Natural killer cell (primary cell): ENCODE results near the gene STPG1. TPM values are rescaled to one million over a fixed set of nuclear protein-coding genes. Genes with fewer than 3 reads are reported as not detected.

Experiments used
- ATAC-seq, 3 donors: fragments of 150-1000 bp in 2 of 3; fragments of 200-7000 bp in 1 of 3; cut with Tn5 transposase; 1 replicate in 1 of 3; 2 replicates in 2 of 3; pipeline ENCODE4 v1.10.0; 2021; ENCODE audit warnings: mild to moderate bottlenecking in 2 of 3, moderate library complexity in 2 of 3
- DNase-seq, 2 donors: peaks; one replicate each; pipeline versions ENCODE4 v3.0.0 to v3.0.0-alpha.2; 2013 to 2021; ENCODE audit warnings: mixed read lengths in 1 of 2
- H3K27ac ChIP-seq: one replicate; pipeline ENCODE4 v1.5.1; 2013; ENCODE audit warnings: mild to moderate bottlenecking, low read length
- H3K27me3 ChIP-seq: one replicate; pipeline ENCODE4 v1.6.1; 2013; ENCODE audit warnings: low read length; ENCODE audit not compliant: control insufficient read depth, insufficient read depth
- H3K36me3 ChIP-seq: one replicate; pipeline ENCODE4 v1.6.1; 2013; ENCODE audit warnings: low read length; ENCODE audit not compliant: control insufficient read depth, insufficient read depth
- H3K4me1 ChIP-seq: one replicate; pipeline ENCODE4 v1.6.1; 2013; ENCODE audit warnings: low read length; ENCODE audit not compliant: control insufficient read depth, insufficient read depth
- H3K4me3 ChIP-seq: one replicate; pipeline ENCODE4 v1.5.1; 2013; ENCODE audit warnings: low read length
- H3K9me3 ChIP-seq: one replicate; pipeline ENCODE4 v1.6.1; 2013; ENCODE audit warnings: low read length; ENCODE audit not compliant: control insufficient read depth, insufficient read depth
- H3K27ac Mint-ChIP-seq, 2 donors: one replicate each; pipeline ENCODE4 v1.8.0; 2022; ENCODE audit warnings: mild to moderate bottlenecking in 2 of 2, mixed read lengths in 2 of 2, moderate library complexity in 1 of 2
- H3K27me3 Mint-ChIP-seq, 2 donors: one replicate each; pipeline ENCODE4 v1.8.0; 2022; ENCODE audit warnings: low read depth in 2 of 2, mixed read lengths in 2 of 2
- H3K36me3 Mint-ChIP-seq: one replicate; pipeline ENCODE4 v1.8.0; 2022; ENCODE audit warnings: mixed read lengths
- H3K4me1 Mint-ChIP-seq, 2 donors: one replicate each; pipeline ENCODE4 v1.8.0; 2022; ENCODE audit warnings: mixed read lengths in 2 of 2
- H3K4me3 Mint-ChIP-seq: one replicate; pipeline ENCODE4 v1.8.0; 2022; ENCODE audit warnings: mild to moderate bottlenecking, moderate library complexity, mixed read lengths
- H3K9me3 Mint-ChIP-seq, 2 donors: one replicate each; pipeline ENCODE4 v1.8.0; 2022; ENCODE audit warnings: mixed read lengths in 2 of 2
- WGBS: methylation state at CpG from one replicate; pipeline ENCODE4 v1.1.7; 2013; ENCODE audit warnings: missing lambda C conversion rate; ENCODE audit not compliant: insufficient coverage; 5-methylcytosine and 5-hydroxymethylcytosine counted together
- intact Hi-C: fragments of 100-400 bp; cut with micrococcal nuclease; formaldehyde crosslinking; loops from one replicate; pipeline ENCODE4 v1.14.2; 2022
- total RNA-seq, 4 donors: library from RNA; stranded (reverse); fragments of 120-200 nt in 1 of 4; gene quantifications; one replicate each; pipeline versions ENCODE4 v1.2.3 to v1.2.4, GENCODE V29; 2013 to 2022
- TF ChIP-seq, protein P1 (sequence below): fragments of 200-600 bp; IDR thresholded peaks from one replicate; pipeline ENCODE4 v1.8.0; 2022; ENCODE audit warnings: antibody characterized with exemption

STPG1 gene
- total RNA-seq, 3 donors from 2014 or later (not counting 1 experiment from before 2014, with no cell fraction given), result 0.87 to 1.7 (median 1.1) TPM

DNA sequence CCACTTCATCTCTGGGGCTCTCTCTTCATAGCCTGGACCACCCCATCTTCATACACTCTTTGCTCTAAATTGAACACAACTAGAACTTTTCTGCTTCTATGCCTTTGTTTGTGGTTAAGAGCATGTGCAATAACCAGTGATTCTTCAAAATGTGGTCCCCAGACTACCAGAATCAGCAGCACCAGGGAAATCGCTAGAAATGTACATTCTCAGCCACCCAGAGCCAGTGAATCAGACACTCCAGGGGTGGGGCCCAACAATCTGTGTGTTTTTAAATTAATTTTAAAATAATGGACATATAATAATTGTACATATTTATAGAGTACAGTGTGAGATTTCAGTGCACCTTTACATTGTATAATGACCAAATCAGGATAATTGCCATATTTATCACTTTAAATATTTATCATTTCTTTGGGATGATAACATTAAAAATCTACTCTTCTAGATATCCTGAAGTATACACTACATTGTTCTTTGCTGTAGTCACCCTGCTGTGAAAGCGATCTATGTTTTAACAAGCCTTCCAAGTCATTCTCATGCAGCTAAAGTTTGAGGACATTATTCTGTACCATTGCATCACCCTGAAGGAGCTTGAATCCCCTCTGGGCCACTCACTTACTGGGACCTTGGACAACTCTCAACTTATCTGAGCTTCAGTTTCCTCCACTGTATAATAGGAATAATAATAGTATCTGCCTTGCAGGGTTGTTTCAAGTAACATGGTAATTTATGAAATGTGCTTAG, 83.6 kb downstream of the STPG1 start:
- no peak for ATAC-seq
- no peaks in the 10 kb centered on the region for H3K36me3 Mint-ChIP-seq
- Histone ChIP-seq H3K36me3 (no peaks in the 10 kb centered on the region), H3K4me3 (no peak overlapping the region), H3K4me1 (no peaks in the 10 kb centered on the region), H3K27me3 (peaks cover 2% of the 10 kb centered on the region), H3K27ac (no peak overlapping the region), H3K9me3 (no peaks in the 10 kb centered on the region)
- no peak overlapping the region for H3K27ac Mint-ChIP-seq
- no peak for DNase-seq
- peaks cover 35 to 58% of the 10 kb centered on the region in 2 donors for H3K27me3 Mint-ChIP-seq
- H3K4me3 Mint-ChIP-seq, result no peak overlapping the region
- intact Hi-C loops, result no loop called here
- no peaks in the 10 kb centered on the region for H3K4me1 Mint-ChIP-seq
- TF ChIP-seq, protein P1, sequence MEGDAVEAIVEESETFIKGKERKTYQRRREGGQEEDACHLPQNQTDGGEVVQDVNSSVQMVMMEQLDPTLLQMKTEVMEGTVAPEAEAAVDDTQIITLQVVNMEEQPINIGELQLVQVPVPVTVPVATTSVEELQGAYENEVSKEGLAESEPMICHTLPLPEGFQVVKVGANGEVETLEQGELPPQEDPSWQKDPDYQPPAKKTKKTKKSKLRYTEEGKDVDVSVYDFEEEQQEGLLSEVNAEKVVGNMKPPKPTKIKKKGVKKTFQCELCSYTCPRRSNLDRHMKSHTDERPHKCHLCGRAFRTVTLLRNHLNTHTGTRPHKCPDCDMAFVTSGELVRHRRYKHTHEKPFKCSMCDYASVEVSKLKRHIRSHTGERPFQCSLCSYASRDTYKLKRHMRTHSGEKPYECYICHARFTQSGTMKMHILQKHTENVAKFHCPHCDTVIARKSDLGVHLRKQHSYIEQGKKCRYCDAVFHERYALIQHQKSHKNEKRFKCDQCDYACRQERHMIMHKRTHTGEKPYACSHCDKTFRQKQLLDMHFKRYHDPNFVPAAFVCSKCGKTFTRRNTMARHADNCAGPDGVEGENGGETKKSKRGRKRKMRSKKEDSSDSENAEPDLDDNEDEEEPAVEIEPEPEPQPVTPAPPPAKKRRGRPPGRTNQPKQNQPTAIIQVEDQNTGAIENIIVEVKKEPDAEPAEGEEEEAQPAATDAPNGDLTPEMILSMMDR, result no peak
- H3K9me3 Mint-ChIP-seq, result no peaks in the 10 kb centered on the region
- WGBS, result 94% methylated on average over 2 of the region's 2 CpGs

DNA sequence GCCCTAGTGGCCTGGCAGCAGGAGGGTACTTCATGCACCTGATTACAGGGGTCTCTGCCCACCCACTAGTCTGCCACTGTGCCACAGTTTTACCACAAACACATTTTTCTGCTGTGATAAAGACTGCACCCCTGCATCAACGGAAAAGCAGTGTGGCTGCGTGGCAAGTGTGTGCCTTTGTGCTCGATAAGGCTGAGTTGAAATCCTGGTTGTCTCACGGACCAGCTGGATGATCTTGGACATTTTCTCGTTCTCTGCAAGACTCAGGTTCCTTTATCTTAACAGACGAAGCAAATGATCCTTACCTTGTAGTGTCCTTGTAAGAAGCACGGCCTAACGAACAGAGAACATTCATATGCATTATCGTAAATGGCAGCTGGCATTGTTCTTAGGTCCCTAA, 84.3 kb downstream of the STPG1 start:
- Mint-ChIP-seq H3K9me3 (no peaks in the 10 kb centered on the region), H3K4me1 (no peaks in the 10 kb centered on the region)
- DNase-seq, result no peak

DNA sequence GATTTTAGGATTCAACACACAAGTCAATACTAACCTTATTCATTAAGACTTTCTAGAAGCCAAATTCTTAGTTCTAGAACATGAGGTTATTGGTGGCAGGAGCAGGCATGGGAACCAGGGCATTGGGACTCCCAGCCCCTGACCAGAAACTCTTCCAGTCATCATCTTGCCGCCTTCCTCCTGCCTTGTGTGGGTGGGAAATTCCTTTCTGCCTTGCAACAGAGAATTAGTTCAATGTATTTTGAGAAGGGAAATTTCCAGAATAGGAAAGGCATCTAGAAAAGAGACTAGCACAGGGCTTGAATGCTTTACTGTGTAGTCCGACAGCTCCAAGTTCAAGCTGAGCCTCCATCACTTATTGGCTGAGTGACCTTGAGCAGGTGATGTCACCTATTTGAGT, 85.7 kb downstream of the STPG1 start:
- Mint-ChIP-seq H3K4me1 (no peaks in the 10 kb centered on the region), H3K27me3 (peaks cover 37 to 59% of the 10 kb centered on the region in 2 donors), H3K36me3 (no peaks in the 10 kb centered on the region), H3K9me3 (no peaks in the 10 kb centered on the region), H3K27ac (no peak overlapping the region), H3K4me3 (no peak overlapping the region)
- no peak overlapping the region for H3K4me3 ChIP-seq
- TF ChIP-seq, protein P1, result no peak
- ATAC-seq (no peak), DNase-seq (no peak)
- intact Hi-C loops, result no loop called here
- H3K4me1 ChIP-seq, result no peaks in the 10 kb centered on the region
- peaks cover 4% of the 10 kb centered on the region for H3K27me3 ChIP-seq
- 94% methylated on average over 2 of the region's 2 CpGs for whole genome bisulfite sequencing
- H3K9me3 ChIP-seq, result no peaks in the 10 kb centered on the region
- no peaks in the 10 kb centered on the region for H3K36me3 ChIP-seq
- no peak overlapping the region for H3K27ac ChIP-seq

More for the DNA sequence above, 84.3 kb downstream of the STPG1 start:
- Histone ChIP-seq H3K4me3 (no peak overlapping the region), H3K9me3 (no peaks in the 10 kb centered on the region), H3K36me3 (no peaks in the 10 kb centered on the region), H3K27ac (no peak overlapping the region), H3K4me1 (no peaks in the 10 kb centered on the region), H3K27me3 (peaks cover 2% of the 10 kb centered on the region)
- TF ChIP-seq, protein P1, result no peak
- H3K4me3 Mint-ChIP-seq, result no peak overlapping the region
- 68% methylated on average over 9 of the region's 9 CpGs for WGBS
- intact Hi-C loops, result no loop called here
- no peak overlapping the region for H3K27ac Mint-ChIP-seq
- ATAC-seq, result no peak
- H3K36me3 Mint-ChIP-seq, result no peaks in the 10 kb centered on the region
- H3K27me3 Mint-ChIP-seq, result peaks cover 35 to 59% of the 10 kb centered on the region in 2 donors

DNA sequence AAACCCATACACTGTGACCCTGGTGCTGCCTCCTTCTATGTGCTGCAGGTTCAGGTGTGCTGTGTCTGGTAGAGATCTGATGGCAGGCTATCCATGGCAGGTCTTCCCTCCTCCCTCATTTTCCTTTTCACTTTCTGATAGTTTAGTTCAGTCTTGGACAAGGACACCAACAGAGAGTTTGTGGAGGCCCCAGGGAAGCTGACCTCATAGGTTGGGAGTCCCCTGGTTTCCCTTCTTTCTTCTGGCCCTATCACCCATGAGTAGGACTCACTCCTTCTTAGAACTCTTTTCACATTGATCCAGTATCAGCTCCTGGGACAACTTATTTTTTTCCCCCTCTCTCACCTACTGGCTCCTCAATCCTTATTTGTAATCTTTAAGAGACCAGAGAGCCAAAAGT, 86.1 kb downstream of the STPG1 start:
- Mint-ChIP-seq H3K27ac (no peak overlapping the region), H3K36me3 (no peaks in the 10 kb centered on the region), H3K27me3 (peaks cover 39 to 55% of the 10 kb centered on the region in 2 donors), H3K4me1 (peaks cover 0 to 1% of the 10 kb centered on the region in 2 donors), H3K9me3 (no peaks in the 10 kb centered on the region), H3K4me3 (no peak overlapping the region)
- TF ChIP-seq, protein P1, result no peak
- no peak for DNase-seq
- no peak overlapping the region for H3K4me3 ChIP-seq
- H3K36me3 ChIP-seq, result no peaks in the 10 kb centered on the region
- no peaks in the 10 kb centered on the region for H3K9me3 ChIP-seq
- ATAC-seq, result no peak
- H3K4me1 ChIP-seq, result peaks cover 4% of the 10 kb centered on the region
- no peak overlapping the region for H3K27ac ChIP-seq
- intact Hi-C loops, result no loop called here
- H3K27me3 ChIP-seq, result peaks cover 8% of the 10 kb centered on the region
